Measurements from ENCODE around the gene MAPK11.
"Not testable (repeated sequence)": the region's sequence is repeated elsewhere in the genome, so short reads cannot be mapped to it uniquely, and the experiment has no call there.

MAPK11 gene

DNA sequence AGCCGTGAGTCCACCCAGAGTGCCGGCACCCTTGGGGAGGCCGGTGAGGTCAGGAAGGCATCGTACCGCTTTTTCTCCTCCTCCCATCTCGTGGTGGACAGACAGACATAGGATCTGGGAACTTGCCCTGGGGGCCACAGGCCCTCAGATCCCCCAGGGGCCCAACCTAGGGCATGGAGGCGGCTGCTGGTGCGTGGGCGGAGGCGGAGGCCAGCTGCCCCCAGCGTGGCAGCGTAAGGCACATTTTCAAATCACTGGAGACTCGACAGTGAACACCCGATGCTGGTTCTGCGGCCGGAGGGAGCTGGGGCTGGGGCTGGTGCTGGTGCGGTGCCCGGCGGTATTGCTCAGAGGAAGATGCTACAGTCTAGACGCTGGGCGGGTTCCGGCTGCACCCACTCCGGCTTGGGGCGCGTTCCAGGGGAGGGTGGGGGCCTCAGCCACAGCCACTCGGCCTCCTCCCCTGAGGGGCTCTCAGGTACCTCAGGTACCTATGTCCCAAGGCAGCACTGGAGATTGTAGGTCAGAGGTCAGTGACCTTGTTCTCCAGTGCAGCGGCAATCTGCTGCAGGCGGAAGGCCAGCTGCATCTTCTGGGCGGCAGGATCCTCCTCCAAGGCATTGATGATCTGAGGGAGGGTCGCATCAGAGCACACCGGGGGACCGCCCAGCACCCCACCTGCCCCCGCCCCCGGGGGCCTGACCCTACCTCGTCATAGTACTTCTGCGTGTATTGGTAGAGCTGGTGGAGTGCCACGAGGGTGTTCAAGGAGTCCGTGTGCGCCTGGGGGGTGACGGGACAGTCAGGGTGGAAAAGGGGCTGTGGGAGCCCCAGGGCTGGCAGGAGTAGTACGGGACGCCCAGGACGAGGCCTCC is 5.2 kb upstream of the MAPK11 start:
- DNase-seq, result no peak

DNA sequence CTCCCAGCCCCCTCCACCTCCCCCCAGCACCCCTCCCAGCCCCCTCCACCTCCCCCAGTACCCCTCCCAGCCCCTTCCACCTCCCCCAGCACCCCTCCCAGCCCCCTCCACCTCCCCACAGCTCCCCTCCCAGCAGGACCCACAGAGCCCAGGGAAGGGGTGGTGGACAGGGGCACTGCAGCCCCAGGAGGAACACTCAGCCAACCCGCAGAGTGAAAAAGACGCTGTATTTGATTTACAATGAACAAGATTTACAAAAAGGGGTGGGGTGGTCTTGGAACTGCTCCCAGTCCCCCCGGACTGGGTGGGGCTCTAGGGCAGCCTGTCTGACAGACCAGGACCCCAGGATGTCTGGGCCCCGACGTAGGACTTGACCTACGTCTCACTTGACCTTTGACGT is 4.6 kb upstream of the MAPK11 start:
- DNase-seq, result no peak

DNA sequence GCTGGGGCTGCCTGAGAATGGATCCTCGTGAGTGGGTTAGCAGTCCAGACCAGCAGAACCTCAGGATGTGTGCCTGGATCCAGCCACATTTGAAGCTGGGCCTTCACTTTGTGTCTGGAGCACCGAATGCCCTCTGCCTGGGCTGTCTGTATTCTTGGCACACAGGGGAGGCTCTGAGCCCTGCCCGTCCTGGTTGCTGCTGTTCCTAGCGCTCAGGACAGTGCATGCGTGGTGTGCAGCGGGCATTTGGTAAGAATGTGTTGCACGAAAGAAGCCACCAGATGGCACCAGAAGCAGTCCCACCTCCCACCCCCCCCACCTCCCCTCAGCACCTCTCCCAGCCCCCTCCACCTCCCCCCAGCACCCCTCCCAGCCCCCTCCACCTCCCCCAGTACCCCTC is 4.1 kb upstream of the MAPK11 start:
- DNase-seq, result no peak

DNA sequence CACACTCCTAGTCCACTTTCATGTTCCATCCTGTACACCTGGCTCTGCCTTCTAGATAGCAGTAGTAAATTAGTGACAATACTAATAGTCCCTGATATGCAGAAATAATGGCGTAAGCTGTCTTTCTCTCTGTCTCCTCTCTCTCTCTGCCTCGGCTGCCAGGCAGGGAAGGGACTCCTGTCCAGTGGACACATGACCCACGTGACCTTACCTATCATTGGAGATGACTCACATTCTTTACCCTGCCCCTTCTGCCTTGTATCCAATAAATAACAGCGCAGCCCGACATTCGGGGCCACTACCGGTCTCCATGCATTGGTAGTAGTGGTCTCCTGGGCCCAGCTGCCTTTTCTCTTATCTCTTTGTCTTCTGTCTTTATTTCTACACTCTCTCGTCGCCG is 3.6 kb upstream of the MAPK11 start:
- DNase-seq, result not testable (repeated sequence)

DNA sequence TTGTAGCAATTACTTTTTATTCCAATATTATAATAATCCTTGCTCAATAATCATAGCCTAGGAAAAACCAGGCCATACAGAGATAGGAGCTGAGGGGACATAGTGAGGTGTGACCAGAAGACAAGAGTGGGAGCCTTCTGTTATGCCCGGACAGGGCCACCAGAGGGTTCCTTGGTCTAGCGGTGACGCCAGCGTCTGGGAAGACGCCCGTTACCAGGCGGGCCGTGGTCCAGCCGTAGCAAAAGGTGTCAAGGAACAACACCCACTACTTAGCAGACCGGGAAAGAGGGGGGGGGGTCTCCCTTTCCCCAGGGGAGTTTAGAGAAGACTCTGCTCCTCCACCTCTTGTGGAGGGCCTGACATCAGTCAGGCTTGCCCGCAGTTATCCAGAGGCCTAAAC is 3.2 kb upstream of the MAPK11 start:
- DNase-seq, result not testable (repeated sequence)

DNA sequence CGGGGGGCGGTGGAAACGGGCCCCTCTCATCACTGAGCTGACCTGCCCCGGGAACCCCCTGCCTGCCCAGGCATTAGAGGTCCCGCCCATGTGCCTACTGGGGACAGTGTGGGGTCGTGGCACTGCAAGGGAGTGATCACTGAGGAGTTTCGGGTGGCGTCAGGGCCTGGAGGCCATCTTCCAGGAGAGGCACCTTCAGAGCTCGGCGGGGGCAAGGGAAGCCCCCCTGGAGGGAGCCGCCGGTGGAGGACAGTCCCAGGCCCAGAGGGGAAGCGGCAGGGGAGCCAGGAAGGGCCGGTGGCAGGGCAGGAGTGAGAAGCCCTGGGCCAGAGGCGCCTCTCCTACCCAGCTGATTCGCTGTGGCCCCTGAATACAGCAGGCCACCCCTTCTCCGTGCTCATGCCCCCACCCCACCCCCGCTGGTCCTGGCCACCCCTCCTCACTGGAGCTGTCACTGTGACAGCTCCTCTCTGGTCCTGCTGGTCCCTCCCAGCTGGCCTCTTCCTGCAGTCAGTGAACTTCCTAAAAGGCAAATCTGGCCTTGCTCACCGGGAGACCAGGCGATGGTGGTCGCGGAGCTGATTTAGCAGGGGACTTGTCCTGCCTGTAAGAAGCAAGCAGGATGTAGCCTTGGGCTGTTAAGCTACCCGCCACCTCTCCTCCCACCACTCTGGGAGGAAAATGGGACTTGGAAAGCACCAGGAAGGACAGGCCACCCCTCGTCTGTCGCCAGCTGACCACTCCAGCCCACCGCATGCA is 2.0 kb upstream of the MAPK11 start:
- no peak for DNase-seq

DNA sequence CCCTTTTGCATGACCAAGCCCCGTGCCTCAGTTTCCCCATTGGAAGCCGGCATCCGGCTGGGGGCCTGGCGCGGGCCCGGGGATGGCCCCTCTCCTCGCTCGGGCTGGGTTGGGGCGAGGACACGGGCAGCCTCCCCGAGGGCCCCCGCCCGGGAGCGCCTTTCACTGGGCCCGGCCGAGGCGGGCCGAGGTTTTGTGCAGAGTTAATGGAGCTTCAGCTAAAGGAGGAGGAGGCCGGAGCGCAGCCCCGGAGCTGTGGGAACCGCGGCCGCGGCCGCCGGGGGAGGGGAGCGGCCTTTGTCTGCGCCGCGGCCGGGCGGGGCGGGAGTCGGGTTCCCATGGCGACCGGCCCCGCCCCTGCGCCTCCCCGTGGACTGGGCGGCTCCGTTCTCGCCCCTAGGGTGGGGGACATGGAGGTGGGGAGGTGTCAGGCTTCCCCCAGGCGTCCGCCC is 1.4 kb upstream of the MAPK11 start:
- DNase-seq, result no peak

DNA sequence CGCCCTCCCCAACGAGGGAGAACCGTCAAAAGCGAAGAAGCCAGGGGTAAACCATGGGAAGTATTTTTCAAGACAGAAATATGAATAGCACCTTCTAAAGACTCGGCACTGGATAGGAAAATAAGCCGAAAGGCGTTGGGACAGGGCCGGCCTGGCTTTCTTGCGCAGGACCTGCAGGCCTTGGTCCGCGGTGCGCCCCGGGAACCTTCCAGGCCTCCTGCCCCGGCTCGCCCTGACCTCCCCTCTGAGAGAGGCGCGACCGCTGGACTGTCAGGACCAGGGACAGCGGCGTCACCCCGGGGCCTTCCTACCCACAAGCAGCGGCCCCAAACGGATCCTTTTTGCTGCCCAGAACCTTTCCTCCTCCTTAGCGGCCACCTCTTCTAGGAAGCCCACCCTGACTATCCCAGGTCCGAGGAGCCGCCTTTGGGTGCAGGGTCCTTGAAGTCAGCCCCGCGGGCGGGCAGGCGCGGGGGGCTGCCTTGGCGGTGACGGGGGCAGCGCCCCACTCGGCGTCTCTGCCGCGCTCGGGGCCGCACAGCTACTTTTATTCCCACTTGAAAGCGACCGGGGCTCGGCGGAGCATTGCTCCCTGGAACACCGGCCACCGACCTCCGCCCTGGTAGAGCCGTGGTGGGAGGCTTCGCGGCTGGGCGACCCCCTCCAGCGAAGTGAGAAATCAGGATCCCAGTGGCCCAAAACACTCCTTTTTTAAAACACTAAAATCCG is 650 bp upstream of the MAPK11 start:
- DNase-seq, result no peak

DNA sequence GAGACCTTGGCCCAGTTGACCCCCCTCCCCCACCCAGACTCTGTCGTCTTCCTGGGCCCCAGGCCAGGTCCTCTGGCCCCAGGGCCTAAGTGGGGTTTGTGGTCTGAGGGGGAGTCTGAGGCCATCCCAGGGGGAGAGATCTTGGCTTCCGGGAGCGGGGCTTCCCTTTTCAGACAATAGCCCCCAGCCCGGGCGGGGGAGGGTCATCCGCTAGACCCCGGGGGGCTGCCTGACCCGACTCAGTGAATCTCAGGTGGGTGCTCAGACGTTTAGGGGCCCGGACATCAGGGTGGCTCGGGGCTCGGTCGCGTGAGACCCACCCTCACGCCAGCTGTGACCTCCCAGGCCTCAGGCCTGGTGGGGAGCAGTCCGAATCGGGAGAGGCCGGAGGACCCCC is 609 bp downstream of the MAPK11 start:
- no peak for DNase-seq

DNA sequence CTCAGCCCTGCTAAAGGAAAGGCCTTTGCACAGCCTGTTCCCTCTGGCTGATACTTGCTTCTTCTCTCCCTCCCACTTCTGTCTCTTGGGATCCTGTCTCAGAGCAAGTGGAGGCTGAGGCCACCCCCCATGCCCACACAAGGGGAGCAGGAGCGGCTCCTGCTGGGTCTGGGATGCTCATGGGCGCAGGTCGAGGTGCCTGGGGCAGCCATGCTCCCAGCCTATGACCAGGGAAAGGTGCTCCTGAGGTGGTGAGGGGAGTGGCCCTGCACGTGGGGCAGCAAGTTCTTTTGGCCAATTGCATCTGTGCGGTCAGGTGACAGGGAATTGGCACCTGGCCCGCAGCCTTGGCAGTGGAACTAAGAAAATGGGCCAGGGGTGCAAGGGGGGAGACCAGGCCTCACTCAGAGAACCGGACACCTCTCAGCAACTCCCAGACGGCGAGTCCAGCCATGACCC is 1.5 kb downstream of the MAPK11 start:
- DNase-seq, result no peak

DNA sequence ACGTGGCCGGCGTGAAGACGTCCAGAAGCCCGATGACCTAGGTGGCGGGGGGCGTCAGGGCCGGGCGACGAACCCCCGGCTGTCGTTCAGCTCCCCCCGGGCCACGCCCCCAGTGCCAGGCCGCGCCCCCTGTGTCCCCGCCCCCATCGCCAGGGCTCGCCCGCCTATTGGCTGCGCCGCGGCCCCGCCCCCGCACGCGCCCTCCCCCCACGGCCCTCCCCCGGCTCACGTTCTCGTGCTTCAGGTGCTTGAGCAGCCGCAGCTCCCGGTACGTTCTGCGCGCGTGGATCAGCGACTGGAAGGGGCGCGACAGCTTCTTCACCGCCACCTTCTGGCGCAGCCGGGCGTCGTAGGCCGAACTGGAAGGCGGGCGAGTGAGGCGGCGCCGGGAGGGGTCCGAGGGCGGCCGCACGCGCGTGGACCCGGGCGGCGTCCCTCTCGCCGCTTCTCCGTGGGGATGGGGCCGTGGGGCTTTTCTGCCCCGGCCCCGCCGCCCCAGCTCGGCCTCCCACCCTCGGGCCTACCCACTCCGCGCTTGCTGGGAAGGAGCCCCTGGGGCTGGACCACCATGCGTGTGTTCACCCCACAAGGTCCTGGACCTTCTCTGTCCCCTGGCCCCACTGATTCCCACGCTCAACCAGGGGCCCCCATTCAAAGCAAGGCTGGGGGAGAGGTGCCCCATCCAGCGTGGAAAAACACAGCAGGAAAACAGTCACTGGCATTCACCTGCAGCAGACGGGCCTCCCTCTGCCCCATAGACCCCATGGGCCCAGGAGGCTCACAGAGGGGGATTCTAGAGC is 2.4 kb downstream of the MAPK11 start:
- no peak for DNase-seq

DNA sequence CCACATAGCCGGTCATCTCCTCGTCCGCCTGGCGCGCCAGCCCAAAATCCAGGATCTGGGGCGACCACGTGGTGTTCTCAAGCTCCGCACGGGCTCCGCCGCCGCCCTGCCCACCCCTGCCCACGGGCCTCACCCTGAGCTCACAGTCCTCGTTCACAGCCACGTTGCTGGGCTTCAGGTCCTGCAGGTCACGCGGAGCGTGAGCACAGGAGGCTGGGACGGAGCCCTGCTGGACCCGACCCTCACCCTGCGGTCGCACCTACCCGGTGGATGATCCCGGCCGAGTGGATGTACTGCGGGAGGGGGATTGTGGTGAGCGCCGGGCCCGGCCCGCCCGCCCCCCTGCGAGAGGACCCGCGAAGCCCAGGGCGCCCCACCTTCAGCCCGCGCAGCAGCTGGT is 3.2 kb downstream of the MAPK11 start:
- no peak for DNase-seq

DNA sequence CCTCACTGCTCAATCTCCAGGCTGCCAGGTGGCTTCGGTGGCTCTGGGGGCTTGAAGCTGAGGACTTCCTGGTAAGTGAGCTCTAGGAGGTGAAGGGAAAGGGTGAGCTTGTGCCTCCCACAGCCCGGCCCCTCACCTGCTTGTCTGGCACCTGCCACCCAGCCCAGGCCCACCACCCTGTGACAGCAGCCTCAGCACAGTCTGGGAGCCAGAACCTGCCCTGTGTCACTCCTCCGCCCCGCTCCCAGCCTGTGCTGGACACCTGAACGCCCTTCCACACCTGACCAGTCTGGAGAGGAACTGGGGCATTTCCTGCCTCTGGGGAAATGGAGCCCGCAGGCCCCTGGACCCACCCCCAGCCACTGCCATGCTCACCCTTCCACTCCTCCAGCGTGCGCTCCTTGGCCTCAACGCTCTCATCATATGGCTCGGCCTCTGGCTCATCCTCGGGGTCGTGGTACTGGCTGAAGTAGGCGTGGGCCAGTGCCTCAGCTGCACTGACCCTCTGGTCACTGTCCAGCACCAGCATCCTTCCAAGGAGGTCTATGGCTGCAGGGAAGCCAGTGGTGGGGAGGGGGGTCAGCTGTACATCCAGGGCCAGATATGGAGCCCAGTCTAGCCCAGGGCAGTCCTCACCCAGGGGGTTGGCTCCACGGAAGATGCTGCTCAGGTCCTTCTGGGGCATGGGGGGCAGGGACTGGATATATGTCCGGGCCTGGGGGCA is 5.1 kb downstream of the MAPK11 start:
- no peak for DNase-seq

DNA sequence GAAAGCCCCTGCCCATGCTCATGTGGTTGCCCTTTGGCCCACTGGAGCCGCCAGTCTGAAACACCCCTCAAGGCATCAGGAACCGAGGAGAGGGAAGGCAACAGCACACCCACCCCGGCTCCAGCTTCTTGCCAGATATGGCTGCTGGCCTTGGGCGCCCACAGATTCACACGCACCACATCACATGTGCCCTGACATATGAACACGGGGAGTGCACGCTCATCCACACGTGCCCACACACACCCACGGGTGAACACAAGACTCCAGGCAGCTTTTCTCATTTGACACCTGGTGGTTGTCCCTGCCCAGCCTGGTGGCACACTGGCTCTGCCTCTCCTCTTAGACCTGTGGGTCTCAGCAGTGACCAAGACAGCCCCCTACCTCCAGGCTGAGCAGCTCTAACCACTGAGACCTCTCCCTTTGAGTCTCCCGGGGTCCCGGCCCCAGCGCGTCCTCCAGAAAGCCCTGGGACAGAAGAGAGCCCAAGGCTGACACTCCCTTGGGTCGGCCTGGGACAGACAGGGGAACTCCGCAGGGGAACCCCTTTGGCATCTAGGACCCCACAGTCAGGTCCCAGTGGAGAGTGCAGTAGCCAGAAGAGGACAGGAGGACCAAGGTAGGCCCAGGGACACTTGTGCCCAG is 6.0 kb downstream of the MAPK11 start:
- DNase-seq, result no peak

DNA sequence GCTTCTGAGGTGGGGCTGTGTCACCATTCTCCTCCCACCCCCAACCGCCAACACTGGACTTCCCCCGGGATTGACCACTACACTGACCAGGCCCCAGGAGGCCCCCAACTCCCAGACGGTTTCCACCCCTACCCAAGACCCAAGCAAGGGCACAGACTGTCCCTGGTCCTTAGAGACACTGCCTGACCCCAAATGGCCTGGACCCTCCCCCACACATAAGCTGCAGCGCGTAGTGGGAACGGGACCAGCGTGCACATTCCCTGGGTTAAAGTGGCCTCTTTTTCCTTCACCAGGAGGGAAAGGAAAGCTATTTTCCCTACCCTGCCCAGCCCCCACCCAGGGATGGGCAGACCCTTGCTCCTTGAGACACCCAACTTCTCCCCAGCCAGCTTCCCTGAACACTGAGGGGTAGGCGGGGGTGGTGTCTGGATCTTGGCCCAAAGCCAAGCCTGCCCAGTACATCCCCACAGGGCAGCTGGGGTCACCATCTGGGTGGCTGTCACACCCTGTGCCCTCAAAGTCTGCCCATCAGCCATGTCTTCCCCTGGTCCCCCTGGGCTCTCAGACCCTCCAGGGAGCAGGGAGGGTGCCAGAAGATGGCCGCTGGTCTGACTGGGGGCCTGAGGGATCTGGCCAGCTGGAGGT is 7.1 kb downstream of the MAPK11 start:
- DNase-seq, result no peak

DNA sequence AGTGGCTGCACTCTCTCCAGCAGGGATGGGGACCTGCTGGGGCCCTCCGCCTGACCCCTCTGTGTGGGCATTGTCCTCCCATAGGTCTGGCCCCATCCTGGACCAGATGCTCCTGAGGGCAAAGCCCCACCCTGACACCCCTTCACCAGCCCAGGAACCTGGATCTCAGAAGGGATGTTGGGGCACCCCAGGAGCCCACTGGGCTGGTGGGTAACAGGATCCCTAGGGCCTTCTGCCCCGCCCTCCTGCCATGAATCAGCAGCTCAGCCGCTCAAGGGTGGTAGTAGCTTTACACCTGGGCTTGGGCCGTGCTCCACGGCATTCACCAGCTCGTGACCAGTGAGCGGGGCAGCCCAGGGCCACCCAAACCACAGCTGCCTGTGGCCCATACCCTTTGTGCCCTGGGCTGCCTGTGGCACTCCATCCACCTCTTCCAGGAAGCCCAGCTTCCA is 7.7 kb downstream of the MAPK11 start:
- DNase-seq, result no peak

DNA sequence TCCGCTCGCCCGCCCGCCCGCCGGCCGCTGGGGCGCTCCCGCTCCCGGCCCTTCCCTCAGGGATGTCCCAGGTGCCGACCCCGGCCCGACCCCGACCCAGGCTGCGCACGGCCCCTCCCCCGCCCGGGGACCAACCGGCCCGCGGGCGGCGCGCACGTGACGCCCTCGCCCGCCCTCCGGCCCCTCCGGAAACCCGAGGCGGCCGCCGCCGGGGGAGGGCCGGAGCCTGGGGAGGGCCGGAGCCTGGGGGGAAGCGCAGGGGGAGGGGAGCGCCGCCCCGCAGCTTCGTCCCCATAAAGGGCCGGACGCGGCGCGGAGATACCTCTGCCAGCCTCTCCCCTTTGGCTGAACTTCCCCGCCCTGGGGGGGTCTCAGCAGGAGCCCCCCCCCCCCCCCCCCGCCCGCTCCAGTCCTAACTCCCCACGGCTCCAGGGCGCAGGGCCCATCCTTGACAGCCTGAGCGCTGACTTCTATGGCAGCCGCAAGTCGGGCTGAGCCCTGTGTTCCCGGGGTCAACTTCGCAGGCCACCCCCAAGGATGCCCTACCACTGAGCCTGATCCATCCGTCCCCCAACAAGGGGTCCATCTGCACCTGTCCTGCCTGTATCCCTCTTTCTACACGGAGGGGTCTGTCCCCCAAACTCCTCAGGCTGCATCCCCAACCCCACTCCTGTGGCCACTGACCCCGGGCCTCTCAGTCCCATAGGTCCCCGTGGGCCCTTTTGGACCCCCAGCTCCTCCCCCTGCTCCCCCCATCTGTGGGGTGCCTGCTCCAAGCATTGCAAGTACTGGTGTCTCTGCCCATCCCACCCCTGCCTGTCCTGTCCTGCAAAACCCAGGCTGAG is 8.3 kb downstream of the MAPK11 start, which contains the start of gene MAPK12:
Gene MAPK12 (minus strand): TSS at position 69 of the 845 bp plus-strand sequence. CDS start 174 bp downstream, outside the sequence.
- no peak for DNase-seq

DNA sequence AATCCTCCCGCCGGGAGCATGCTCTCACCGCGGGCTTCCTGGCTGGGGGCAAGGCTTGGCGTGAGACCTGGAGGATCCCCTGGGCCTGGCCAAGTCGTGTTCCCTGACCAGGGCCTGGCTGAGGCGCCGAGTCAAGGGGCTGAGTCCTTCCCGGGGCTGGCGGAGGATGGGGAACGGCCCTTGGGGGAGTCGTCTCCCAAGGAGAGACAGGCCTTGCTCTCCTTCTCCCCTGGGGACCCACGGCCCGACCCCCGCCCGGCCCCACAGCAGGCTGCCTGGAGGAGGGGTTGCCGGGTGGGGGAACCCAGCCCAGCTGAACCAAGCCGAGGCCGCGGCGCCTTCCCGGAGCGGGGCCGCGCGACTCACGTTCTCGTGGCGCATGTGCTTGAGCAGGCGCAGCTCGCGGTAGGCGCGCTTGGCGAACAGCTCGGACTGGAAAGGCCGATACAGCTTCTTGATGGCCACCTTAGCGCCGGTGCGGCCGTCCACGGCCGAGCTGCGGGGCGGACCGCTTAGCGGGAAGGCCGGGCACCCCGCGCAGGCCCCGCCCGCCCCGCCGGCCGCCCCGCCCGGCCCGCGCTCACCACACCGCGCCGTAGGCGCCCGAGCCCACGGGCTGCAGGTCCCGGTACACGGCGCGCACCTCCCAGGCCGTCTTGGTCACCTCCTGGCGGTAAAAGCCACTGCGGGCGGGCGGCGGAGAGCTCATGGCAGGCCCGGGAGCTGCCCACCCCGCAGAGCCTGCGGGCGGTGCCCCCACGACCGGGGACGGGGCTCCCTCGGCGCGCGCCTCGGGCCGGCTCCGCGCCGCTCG is 9.2 kb downstream of the MAPK11 start:
- DNase-seq, result no peak

DNA sequence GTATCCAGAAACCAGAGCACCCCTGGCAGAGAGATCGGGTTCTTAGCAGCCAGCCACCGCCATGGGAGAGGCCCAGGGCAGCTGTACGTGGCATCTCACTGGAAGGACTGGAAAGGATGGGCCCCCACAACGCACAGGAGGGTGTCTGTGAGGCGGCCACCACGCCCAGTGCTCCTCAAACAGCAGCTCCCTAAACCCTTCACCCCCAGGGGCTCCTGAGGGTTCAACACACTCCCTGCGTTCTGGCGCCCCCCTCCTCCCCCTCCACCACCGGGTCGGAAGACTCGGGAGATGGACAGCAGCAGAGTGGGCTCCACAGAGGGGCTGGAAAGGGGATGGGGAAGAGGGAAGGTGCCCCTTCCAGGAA is 9.8 kb downstream of the MAPK11 start:
- DNase-seq, result no peak
